SK-N-SH treated with all-trans-retinoic acid at 6 μM for 48 hours (cell line): ENCODE data around the gene CAMK2A.

Experiments
- ARNTL ChIP-seq: fragments of 450-650 bp; formaldehyde crosslinking; IDR thresholded peaks from 2 replicates; pipeline ENCODE4 v1.5.0; 2020; ENCODE audit warnings: low read depth, mild to moderate bottlenecking, moderate library complexity, borderline replicate concordance
- BACH2 ChIP-seq: fragments of 250-450 bp; sonication (Bioruptor Pico); IDR thresholded peaks from 2 replicates; pipeline ENCODE4 v1.9.0; 2021; ENCODE audit warnings: mild to moderate bottlenecking, borderline replicate concordance
- CSDC2 ChIP-seq: fragments of 250-450 bp; sonication (Bioruptor Pico); IDR thresholded peaks from 2 replicates; pipeline ENCODE4 v1.5.0; 2020; ENCODE audit warnings: mild to moderate bottlenecking, moderate library complexity
- OSR1 ChIP-seq: fragments of 250-450 bp; sonication (Bioruptor Pico); IDR thresholded peaks from 2 replicates; pipeline ENCODE4 v1.8.0; 2022; ENCODE audit warnings: moderate library complexity, mild to moderate bottlenecking, inconsistent platforms
- RARB ChIP-seq: fragments of 250-450 bp; sonication (Bioruptor Pico); IDR thresholded peaks from 2 replicates; pipeline ENCODE4 v1.8.0; 2021; ENCODE audit warnings: mild to moderate bottlenecking, moderate library complexity
- ZC3H10 ChIP-seq: fragments of 250-450 bp; sonication (Bioruptor Pico); IDR thresholded peaks from 2 replicates; pipeline ENCODE4 v1.5.1; 2021; ENCODE audit warnings: mild to moderate bottlenecking, moderate library complexity
- ZNF8 ChIP-seq: fragments of 450-650 bp; formaldehyde crosslinking; IDR thresholded peaks from 2 replicates; pipeline ENCODE4 v1.5.0; 2020; ENCODE audit warnings: mild to moderate bottlenecking, moderate library complexity
- TF ChIP-seq, protein P1 (sequence below): fragments of 250-450 bp; sonication (Bioruptor Pico); IDR thresholded peaks from 2 replicates; pipeline ENCODE4 v1.5.0; 2020; ENCODE audit warnings: mild to moderate bottlenecking, moderate library complexity
- TF ChIP-seq, protein P2 (sequence below): fragments of 250-450 bp; sonication (Bioruptor Pico); IDR thresholded peaks from 2 replicates; pipeline ENCODE4 v1.8.0; 2020; ENCODE audit warnings: mild to moderate bottlenecking, moderate library complexity, borderline replicate concordance

DNA sequence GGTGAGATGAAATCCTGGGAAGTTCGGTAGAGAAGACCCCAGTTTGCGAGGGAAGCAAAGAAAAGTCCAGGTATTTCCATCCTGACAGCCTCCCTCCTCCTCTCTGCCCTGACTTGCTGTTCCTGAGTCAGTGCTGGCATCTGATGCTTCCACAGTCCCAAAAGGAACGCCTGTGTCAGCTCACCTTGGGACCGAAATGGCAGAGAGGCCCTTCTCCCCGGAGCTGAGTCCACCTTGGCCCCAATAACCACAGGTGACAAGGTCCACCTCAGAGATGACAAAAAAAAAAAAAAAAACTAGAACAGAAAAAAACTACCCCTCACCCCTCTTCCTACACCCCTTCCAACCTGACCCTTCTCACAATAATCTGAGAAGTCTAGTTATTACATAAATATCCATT, 68.1 kb downstream of the CAMK2A start:
- TF ChIP-seq CSDC2 = no peak
- TF ChIP-seq ZC3H10 = no peak
- no peak for TF ChIP-seq RARB (CRISPR knock-in tag)
- TF ChIP-seq BACH2 (CRISPR knock-in tag) = no peak
- no peak for TF ChIP-seq ARNTL
- TF ChIP-seq, protein P1, sequence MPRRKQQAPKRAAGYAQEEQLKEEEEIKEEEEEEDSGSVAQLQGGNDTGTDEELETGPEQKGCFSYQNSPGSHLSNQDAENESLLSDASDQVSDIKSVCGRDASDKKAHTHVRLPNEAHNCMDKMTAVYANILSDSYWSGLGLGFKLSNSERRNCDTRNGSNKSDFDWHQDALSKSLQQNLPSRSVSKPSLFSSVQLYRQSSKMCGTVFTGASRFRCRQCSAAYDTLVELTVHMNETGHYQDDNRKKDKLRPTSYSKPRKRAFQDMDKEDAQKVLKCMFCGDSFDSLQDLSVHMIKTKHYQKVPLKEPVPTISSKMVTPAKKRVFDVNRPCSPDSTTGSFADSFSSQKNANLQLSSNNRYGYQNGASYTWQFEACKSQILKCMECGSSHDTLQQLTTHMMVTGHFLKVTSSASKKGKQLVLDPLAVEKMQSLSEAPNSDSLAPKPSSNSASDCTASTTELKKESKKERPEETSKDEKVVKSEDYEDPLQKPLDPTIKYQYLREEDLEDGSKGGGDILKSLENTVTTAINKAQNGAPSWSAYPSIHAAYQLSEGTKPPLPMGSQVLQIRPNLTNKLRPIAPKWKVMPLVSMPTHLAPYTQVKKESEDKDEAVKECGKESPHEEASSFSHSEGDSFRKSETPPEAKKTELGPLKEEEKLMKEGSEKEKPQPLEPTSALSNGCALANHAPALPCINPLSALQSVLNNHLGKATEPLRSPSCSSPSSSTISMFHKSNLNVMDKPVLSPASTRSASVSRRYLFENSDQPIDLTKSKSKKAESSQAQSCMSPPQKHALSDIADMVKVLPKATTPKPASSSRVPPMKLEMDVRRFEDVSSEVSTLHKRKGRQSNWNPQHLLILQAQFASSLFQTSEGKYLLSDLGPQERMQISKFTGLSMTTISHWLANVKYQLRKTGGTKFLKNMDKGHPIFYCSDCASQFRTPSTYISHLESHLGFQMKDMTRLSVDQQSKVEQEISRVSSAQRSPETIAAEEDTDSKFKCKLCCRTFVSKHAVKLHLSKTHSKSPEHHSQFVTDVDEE (CRISPR knock-in tag) = no peak
- TF ChIP-seq, protein P2, sequence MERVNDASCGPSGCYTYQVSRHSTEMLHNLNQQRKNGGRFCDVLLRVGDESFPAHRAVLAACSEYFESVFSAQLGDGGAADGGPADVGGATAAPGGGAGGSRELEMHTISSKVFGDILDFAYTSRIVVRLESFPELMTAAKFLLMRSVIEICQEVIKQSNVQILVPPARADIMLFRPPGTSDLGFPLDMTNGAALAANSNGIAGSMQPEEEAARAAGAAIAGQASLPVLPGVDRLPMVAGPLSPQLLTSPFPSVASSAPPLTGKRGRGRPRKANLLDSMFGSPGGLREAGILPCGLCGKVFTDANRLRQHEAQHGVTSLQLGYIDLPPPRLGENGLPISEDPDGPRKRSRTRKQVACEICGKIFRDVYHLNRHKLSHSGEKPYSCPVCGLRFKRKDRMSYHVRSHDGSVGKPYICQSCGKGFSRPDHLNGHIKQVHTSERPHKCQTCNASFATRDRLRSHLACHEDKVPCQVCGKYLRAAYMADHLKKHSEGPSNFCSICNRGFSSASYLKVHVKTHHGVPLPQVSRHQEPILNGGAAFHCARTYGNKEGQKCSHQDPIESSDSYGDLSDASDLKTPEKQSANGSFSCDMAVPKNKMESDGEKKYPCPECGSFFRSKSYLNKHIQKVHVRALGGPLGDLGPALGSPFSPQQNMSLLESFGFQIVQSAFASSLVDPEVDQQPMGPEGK (CRISPR knock-in tag) = no peak
- TF ChIP-seq ZNF8 = no peak
- no peak for TF ChIP-seq OSR1 (CRISPR knock-in tag)
